Islet of Langerhans (tissue), 1 donor: ENCODE data around the gene MCRS1.

Experiments used
- FAIRE-seq: peaks from one replicate; lab custom pipeline; 2011; peaks lifted over from hg19 to GRCh38; lab: Jason Lieb, UNC

MCRS1 gene

DNA sequence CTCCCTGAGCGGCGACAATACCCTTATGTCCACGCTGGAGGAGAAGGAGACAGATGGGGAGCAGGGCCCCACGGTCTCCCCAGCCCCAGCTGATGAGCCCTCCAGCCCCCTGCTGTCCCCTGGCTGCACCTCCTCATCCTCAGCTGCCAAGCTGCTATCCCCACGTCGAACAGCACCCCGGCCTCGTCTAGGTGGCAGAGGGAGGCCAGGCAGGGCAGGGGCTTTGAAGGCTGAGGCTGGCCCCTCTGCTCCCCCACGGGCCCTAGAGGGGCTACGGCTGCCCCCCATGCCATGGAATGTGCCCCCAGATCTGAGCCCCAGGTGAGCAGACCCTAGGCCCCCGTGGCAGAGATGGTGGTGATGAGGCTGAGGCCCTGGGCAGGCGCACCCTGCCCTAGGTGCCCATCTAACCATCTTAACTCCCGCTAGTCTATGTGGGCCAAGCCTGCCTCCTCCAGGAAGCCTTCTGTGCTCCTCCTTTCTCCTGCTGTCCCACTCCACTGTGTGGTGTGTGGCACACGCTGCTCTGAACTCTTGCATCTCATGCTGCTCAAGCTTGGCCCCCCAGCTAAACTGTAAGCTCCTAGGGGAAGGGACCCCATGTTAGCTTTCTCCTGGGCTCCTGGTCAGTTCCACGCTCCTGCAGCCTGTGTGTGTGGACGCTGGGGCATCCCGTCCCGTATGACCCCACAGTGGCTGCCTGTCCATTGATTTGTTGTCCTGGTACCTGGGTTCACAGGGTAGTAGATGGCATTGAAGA is 12.1 kb downstream of the MCRS1 start:
- no peak for FAIRE-seq

DNA sequence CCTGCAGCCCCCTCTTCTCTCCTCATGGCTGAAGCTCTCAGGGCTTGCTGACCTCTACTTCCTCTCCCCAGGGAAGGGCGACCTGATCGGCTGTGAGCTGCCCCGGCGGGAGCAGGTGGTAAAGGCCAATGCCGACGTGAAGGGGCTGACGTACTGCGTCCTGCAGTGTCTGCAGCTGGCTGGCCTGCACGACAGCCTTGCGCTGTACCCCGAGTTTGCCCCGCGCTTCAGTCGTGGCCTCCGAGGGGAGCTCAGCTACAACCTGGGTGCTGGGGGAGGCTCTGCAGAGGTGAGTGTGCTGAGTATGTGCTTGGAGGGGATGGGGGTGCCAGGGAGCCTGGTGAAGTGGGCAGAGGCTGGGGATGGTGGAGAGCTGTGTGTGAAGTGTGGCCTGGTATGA is 13.7 kb downstream of the MCRS1 start:
- no peak for FAIRE-seq

DNA sequence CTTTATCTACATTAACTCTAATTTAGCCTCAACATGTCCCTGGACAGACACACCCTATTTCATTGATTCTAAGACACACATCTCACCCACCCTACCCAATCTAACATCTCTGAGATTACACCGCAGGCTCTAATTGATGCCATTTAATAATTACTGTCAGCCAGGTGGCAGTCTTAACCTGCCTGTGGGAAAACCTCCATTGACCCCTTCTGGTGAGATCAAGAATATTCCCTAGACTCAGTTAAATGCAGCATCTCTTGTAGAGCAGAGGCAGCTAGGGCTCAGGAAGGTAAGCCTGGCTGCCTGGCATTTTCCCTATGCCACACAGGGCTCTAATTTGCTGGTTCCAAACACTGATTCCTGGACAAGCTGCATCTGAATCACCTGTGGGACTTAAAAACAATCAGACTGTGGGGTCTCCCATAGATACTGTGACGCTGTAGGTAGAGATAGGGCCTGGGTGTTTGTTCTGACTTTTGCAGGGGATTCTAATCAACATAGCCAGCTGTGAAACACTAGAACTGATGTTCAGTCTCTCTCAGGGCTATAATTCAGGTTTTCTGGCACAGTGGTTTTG is 14.3 kb downstream of the MCRS1 start:
- no peak for FAIRE-seq

DNA sequence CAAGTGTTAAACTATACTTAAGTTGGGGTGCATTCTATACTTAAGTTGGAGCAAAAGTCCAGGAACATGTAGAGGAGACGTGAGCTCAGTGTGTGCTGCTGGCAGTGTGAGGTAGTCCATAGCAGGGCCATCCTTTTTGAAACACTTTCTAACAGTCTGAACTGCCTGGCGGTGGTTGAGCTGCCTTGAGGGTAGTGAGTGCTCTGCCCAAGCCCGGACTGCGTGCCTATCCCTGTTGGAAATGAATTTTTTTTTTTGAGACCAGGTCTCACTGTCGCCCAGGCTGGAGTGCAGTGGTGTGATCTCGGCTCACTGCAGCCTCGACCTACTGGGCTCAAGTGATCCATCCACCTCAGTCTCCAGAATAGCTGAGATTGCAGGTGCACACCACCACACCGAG is 15.0 kb downstream of the MCRS1 start:
- no peak for FAIRE-seq

DNA sequence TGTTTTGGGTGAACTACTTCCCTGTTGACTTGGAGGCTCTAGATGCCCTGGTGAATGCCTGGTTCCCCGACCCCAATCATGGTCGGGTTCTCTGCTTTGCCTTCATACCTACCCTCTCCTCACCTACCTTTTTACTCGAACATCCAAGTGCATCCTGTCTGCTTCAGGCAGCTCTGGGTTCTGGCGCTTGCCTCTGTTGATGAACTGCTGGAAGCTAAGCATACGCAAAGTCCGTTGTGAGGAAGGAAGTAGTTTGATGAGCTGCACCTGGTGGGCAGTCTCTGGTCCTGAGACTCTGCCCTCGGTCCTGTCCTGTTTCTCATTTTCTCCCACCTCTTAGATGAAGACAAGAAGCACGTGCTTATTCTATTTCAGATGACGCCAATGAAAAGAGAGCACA is 15.5 kb downstream of the MCRS1 start:
- FAIRE-seq: no peak

DNA sequence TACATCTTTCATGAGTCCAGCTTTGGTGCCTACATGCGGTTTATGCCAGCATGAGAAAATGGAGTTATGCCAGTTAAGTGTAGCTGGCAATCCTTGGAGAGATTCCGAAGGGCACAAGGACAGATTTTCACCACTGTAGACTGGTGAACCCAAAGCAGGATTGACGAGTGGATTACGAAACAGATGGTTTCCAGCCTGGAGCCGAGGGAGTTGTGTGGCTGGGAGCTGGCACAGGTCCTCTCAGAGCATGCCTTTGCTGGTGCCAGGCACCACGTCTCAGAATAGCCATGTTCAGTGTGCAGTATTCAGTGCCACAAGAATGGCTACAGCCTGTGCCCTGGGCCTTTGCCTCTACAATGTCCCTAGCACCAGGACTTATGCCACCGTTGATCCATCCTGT is 15.9 kb downstream of the MCRS1 start:
- FAIRE-seq: no peak

DNA sequence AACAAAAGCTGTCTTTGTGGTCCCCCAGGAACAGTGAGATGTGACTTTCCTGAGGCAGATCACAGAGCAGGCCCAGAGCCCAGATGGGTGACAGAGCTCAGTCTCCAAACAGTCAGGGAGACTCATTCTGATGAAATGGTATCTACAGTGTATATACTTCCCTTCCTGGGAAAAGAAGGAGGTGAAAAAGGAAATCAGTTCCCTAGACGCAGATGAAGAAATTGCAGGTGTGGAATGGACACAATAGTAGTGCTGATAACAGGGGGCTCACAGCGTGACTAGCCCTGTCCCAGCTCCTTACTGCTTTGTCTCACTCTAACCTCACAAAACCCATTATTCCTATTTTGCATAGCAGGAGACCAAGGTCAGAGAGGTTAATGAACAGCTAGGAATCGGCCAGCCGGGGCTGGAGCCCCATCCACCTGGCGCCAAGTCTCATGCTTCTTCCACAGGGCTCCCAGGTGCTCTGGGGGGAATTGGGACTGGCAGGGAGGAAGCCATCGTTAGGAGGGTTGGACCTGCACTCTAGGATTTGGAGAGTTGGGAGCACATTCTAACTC is 17.2 kb downstream of the MCRS1 start:
- FAIRE-seq: no peak

DNA sequence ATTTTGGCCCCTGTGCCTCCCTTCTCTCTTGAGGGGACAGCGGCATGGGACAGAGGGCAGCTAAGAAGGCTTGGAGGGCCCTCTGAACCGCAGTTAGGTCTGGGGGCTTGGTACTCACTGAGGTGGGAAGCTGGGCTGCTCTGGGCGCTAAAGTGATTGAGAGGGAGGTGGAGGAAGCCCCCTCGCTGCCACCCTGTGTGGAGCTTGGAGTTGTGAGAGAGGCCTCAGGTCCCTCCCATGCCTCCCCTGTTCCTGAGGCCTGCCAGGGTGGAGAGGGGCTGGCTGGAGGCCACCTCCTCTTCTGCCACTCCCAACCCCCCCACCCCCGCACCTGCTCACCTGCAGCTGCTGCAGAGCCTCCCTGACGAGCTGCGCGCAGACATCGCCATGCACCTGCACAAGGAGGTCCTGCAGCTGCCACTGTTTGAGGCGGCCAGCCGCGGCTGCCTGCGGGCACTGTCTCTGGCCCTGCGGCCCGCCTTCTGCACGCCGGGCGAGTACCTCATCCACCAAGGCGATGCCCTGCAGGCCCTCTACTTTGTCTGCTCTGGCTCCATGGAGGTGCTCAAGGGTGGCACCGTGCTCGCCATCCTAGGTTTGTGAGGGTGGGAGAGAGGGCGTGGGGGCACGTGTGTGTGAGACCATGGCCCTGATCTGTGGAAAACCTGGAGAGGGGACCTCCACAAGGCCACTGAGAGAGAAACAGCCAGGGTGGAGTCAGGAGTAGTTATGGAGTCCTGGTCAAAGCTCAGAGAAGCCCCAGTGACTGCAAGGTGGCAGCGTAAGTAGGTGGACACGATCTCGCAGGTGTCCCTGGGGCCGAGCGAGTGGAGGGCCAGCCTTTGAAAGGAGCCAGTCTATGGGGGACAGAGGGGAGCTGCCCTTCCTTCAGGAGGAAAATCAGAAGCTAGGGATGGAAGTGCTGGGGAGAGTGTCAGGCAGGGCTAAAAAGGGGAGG is 17.9 kb downstream of the MCRS1 start:
- no peak for FAIRE-seq

DNA sequence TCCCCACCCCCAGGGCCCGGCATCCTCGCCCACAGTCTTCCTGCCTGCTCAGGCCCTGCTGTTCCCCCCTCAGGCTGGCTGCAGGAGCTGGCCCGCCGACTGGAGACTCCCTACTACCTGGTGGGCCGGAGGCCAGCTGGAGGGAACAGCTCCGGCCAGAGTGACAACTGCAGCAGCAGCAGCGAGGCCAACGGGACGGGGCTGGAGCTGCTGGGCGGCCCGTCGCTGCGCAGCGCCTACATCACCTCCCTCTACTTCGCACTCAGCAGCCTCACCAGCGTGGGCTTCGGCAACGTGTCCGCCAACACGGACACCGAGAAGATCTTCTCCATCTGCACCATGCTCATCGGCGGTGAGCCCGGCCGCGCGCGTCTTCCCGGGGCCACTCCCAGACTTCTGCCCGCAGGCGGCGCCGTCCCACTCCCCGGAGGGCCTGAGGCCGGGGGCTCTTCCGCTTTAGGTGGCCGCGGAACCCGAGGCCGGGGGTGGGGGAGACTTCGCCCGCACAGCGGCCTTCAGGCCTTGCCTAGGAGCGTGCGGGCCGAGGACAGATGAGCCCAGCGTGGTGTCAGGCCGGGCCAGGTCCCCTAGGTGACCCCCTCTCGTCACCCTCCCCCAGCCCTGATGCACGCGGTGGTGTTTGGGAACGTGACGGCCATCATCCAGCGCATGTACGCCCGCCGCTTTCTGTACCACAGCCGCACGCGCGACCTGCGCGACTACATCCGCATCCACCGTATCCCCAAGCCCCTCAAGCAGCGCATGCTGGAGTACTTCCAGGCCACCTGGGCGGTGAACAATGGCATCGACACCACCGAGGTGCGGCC is 18.9 kb downstream of the MCRS1 start:
- FAIRE-seq: no peak

DNA sequence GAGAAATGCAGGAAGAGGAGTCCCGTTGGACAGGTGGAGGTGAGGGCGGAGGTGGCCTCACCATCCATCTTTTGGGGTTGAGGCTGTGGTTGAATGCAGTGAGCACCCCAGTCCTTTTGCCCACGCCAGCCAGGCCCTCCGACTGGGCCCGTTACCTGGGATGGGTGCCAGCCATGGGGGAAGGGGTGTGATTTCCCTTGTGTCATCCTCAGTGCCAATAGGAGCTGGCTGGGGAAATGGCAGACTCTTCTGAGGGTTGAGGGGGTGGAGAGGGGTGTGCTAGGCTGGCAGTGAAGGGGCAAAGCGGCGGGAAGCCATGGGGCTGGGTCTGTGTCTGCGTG is 19.5 kb downstream of the MCRS1 start:
- FAIRE-seq: no peak

DNA sequence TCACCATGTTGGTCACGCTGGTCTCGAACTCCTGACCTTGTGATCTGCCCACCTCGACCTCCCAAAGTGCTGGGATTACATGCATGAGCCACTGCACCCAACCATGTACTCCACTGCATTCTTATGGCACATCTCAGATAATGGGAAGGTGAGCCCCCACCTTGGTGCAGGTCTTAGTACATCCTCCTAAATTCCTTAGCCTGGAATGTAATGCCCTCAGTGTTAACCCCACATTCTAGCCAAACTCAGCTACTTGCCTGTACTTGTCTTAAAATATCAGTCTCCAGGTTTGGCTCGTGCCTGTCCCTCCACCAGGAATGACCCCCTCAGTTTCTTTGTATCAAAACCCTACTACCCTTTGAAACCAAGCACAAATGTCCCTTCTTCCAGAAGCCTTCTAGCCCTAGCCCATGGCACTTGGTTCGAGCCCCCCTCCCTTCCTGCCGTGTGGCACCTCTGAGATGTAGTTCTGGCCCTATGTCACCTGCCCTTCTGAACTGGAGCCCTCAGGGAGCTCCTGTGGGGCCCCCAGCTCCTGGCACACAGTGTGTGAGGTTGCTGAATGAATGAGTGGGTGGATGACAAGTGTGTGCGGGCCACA is 20.8 kb downstream of the MCRS1 start:
- FAIRE-seq: no peak

DNA sequence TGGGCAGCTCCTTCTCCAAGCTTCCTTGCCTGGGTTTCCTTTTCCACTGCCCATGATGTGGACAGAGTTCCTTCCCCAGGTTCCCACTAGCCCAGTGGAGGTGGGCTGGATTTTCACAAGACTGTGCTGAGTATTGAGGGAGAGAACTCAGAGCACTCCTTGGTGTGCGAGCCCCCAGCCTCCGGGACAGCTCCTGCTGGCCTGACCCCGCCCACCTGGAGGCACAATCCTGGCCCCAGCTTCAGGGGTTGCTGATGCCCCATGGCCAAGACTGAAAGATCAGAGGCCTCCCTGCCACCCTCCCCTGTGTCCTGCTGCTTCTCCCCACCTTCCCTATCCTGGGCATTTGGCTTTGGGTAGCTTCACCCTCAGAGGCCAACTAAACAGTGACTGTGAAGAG is 21.5 kb downstream of the MCRS1 start:
- no peak for FAIRE-seq

DNA sequence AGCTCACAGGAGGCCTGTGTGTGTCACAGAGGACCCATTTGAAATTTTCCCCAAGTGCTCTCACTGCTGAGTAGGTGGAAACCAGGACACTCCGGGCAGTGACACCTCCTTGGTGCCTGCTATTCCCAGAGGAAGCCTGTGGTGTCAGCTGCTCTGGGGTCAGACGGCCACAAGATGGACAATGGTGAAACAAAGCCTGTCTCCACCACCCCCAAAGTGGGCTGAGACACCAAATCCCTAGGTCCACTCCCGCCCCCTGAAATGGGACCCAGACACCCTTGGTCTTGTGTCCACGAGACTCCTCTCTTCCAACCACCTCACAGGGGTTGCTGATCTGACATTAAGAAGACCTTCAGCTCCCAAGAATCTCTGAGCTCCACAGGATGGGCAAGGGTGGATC is 22.1 kb downstream of the MCRS1 start:
- FAIRE-seq: no peak

DNA sequence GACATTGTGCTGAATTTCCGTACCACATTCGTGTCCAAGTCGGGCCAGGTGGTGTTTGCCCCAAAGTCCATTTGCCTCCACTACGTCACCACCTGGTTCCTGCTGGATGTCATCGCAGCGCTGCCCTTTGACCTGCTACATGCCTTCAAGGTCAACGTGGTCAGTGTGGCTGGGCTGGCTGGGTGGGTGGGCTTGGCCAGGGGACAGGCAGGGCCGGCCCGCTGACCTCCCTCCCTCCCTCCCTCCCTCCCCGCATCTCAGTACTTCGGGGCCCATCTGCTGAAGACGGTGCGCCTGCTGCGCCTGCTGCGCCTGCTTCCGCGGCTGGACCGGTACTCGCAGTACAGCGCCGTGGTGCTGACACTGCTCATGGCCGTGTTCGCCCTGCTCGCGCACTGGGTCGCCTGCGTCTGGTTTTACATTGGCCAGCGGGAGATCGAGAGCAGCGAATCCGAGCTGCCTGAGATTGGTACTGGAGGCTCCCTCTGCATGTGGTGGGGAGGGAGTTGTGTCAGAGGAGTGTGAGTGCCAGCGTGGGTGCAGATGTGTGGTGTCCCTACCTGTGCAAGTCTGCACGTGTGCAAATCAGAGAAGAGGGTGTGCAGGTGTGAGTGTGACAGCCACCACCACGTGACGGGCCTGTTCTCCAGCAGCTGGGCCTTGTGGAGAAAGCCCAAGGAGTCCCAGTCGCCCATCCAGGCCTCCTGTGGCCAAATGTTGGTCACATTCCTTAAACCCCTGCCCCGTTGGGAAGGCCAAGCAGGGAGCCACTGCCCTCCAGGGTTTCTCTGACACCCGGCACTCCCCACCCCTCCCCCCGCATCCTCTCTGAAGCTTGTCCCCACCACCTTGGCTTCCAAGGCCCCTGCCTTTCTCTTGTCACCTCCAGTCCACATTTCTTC is 23.8 kb downstream of the MCRS1 start:
- FAIRE-seq: no peak

DNA sequence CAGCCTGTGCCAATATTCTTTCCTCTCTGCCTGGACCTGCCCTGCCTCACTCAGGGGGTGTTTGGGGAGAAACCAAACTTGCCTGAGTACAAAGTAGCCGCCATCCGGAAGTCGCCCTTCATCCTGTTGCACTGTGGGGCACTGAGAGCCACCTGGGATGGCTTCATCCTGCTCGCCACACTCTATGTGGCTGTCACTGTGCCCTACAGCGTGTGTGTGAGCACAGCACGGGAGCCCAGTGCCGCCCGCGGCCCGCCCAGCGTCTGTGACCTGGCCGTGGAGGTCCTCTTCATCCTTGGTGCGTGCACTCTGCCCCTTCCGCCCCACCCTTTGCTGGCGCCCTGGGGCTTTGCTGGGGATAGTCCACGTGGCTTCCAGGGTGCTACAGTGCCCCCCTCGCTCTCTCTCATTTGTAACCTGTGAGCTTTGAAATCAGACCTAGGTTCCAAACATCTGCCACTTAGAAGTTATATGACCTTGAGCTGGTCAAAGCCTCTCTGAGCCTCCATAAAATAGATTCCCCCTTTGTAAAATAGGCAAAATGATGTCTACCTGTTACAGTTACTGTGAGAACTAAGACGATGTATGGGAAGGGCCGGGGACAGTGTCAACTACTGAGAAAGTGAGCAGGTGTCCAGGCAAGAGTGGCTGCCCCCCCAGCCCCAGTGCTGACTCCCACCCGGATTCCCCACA is 24.6 kb downstream of the MCRS1 start:
- no peak for FAIRE-seq

DNA sequence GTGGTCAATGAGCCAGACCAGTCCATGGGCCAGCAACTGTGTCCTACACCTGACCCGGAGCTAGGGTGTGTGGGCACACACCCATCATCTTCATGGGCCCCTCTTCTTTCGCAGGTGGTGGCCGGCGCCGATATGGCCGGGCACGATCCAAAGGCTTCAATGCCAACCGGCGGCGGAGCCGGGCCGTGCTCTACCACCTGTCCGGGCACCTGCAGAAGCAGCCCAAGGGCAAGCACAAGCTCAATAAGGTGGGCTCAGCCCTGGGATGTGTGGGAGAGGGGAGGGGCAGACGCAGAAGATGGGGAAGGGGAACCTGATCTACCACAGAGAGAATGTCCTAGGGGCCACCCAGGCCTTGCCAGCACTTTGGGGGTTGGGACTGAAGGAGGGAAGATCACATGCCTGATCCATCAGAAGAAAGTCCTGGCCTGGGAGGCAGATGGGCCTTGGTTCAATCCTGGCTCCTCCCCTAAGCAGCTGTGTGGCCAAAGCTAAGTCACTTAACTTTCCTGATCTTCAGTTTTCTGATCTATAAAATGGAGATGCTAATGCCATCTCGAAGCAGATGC is 25.3 kb downstream of the MCRS1 start:
- FAIRE-seq: no peak

DNA sequence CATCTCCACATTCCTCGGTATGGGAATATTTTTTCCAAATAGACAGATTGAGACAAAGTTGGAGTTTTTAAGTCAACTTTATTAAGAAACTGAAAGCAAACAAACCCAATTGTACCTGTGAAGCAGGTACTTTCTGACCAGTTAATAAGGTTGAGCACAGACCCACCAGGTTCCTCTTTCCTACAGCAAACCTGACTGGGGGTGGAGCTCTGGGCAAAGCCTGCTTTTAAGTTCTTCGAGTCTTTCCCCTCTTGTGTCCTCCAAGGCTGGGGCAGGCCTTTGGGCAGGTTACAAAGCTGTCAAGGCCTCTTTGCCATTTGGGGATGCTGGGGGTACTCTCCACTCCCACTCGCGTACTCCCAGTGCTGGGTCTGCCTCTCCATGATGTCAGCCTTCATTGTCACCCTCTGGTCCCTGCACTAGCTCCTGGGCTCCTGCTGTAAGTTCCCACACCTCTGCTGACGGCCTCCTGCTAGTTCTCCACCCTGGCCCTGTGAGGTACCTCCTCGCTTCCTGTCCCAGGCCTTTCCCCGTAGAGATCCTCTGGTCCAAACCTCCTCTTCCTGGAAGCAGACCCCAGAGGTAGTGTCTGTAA is 25.9 kb downstream of the MCRS1 start:
- no peak for FAIRE-seq

DNA sequence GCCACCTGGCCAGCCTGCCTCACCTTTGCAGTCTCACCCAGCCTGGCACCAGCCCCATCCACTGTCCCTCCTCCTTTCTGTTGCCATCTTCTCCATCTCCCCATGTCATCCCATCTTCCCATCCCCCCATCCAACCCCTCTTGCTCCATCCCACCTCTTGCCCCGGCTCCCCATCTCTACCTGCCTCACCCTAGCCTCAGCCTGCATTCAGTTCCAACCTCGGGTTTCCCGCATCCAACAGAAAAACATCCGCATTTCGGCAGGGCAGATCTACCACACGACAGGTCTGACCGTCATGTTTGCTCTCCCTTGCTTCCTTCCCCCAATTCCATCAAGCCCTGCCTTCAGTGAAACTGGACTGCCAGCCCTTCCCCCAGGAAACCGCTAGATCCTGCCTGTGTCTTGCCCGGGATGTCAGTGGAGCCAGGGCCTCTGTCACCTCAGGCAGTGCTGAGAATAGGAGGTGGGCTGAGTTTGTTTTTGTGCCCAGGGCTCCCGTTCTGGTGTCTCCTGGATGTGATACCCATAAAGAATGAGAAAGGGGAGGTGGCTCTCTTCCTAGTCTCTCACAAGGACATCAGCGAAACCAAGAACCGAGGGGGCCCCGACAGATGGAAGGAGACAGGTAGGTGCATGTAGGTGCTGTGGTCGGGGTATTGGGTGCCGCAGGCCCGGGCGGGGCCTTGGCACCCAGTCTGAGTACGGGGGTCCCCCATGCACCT is 26.6 kb downstream of the MCRS1 start:
- FAIRE-seq: no peak
